ENCODE results near the gene ELAPOR1.

The ELAPOR1 gene

GRCh38 chr1:109095631-109096030 lies 18.3 kb upstream of the ELAPOR1 start:
- DNase-seq: no peak

GRCh38 chr1:109096120-109096519 lies 17.8 kb upstream of the ELAPOR1 start:
- DNase-seq: no peak

- peak; percentile 71 for DNase-seq
These were observed 13.8 kb upstream of the ELAPOR1 start for GRCh38 chr1:109099938-109100773.

- DNase-seq: no peak
These were observed 9.4 kb upstream of the ELAPOR1 start for GRCh38 chr1:109104364-109105151.

GRCh38 chr1:109105881-109106280 lies 8.0 kb upstream of the ELAPOR1 start:
- DNase-seq: no peak

GRCh38 chr1:109107785-109108184 lies 6.1 kb upstream of the ELAPOR1 start:
- no peak for DNase-seq

GRCh38 chr1:109109906-109110305 lies 4.0 kb upstream of the ELAPOR1 start:
- no peak for DNase-seq

- no peak for DNase-seq
These were observed 2.4 kb upstream of the ELAPOR1 start for GRCh38 chr1:109111386-109112055.

- no peak for DNase-seq
These were observed 1.8 kb upstream of the ELAPOR1 start for GRCh38 chr1:109112056-109112651.

- DNase-seq: peak; percentile 74
These were observed 1.1 kb upstream of the ELAPOR1 start for GRCh38 chr1:109112652-109113285.

- DNase-seq: no peak
These were observed 393 bp downstream of the ELAPOR1 start for GRCh38 chr1:109114342-109114674.

- DNase-seq: no peak
These were observed 1.8 kb downstream of the ELAPOR1 start for GRCh38 chr1:109115685-109116084.

GRCh38 chr1:109116286-109116685 lies 2.4 kb downstream of the ELAPOR1 start:
- peak; percentile 70 for DNase-seq

GRCh38 chr1:109118089-109118488 lies 4.2 kb downstream of the ELAPOR1 start:
- DNase-seq: no peak

GRCh38 chr1:109120356-109120755 lies 6.4 kb downstream of the ELAPOR1 start:
- DNase-seq: no peak

- DNase-seq: no peak
These were observed 17.1 kb downstream of the ELAPOR1 start for GRCh38 chr1:109131059-109131458.

GRCh38 chr1:109131800-109132199 lies 17.9 kb downstream of the ELAPOR1 start:
- DNase-seq: no peak

- DNase-seq: no peak
These were observed 19.2 kb downstream of the ELAPOR1 start for GRCh38 chr1:109133002-109133706.

- DNase-seq: no peak
These were observed 19.9 kb downstream of the ELAPOR1 start for GRCh38 chr1:109133815-109134214.

GRCh38 chr1:109134423-109134822 lies 20.5 kb downstream of the ELAPOR1 start:
- no peak for DNase-seq

- no peak for DNase-seq
These were observed 22.0 kb downstream of the ELAPOR1 start for GRCh38 chr1:109135940-109136339.

GRCh38 chr1:109136766-109137165 lies 22.9 kb downstream of the ELAPOR1 start:
- no peak for DNase-seq
